Mucosa of rectum (tissue), 2 donors: ENCODE data around the gene KICS2.

Experiments
- H3K27ac ChIP-seq, 2 donors: one replicate each; pipeline ENCODE4 v1.7.0; 2013; ENCODE audit warnings: inconsistent platforms in 2 of 2, low read depth in 2 of 2, low read length in 2 of 2
- H3K27me3 ChIP-seq, 2 donors: one replicate each; pipeline ENCODE4 v1.7.0; 2013; ENCODE audit warnings: low read length in 2 of 2; ENCODE audit not compliant: control insufficient read depth in 2 of 2, insufficient read depth in 2 of 2
- H3K36me3 ChIP-seq, 2 donors: one replicate each; pipeline ENCODE4 v1.7.0; 2013; ENCODE audit warnings: low read length in 2 of 2; ENCODE audit not compliant: control insufficient read depth in 2 of 2, insufficient read depth in 2 of 2
- H3K4me1 ChIP-seq, 2 donors: one replicate each; pipeline ENCODE4 v1.7.0; 2013; ENCODE audit warnings: low read length in 2 of 2, mild to moderate bottlenecking in 1 of 2; ENCODE audit not compliant: control insufficient read depth in 2 of 2, insufficient read depth in 2 of 2
- H3K4me3 ChIP-seq, 2 donors: one replicate each; pipeline ENCODE4 v1.7.0; 2013; ENCODE audit warnings: low read length in 2 of 2
- H3K9ac ChIP-seq, 2 donors: one replicate each; pipeline ENCODE4 v1.7.0; 2013; ENCODE audit warnings: low read length in 2 of 2, low read depth in 1 of 2, mild to moderate bottlenecking in 1 of 2
- H3K9me3 ChIP-seq, 2 donors: one replicate each; pipeline ENCODE4 v1.7.0; 2013; ENCODE audit warnings: low read length in 2 of 2; ENCODE audit not compliant: control insufficient read depth in 2 of 2
- donor health status: healthy.
- donor health status: Normal muscosa, but diverticular disease.

Gene KICS2

GRCh38 chr12:64194333-64195149, 27.6 kb downstream of the KICS2 start:
- Histone ChIP-seq H3K9ac (no peak overlapping the region), H3K9me3 (no peaks in the 10 kb centered on the region), H3K36me3 (peaks cover 5 to 8% of the 10 kb centered on the region in 2 donors), H3K4me3 (no peak overlapping the region), H3K27ac (no peak overlapping the region), H3K4me1 (no peaks in the 10 kb centered on the region), H3K27me3 (no peaks in the 10 kb centered on the region)

GRCh38 chr12:64193931-64194330, 28.2 kb downstream of the KICS2 start:
- Histone ChIP-seq H3K4me3 (no peak overlapping the region), H3K9me3 (no peaks in the 10 kb centered on the region), H3K4me1 (no peaks in the 10 kb centered on the region), H3K27me3 (no peaks in the 10 kb centered on the region), H3K27ac (no peak overlapping the region), H3K9ac (no peak overlapping the region), H3K36me3 (peaks cover 5 to 8% of the 10 kb centered on the region in 2 donors)

- Histone ChIP-seq H3K4me3 (no peak overlapping the region), H3K9me3 (no peaks in the 10 kb centered on the region), H3K27ac (no peak overlapping the region)
Measured at GRCh38 chr12:64192644-64193444, 29.3 kb downstream of the KICS2 start.

GRCh38 chr12:64190140-64190539, 32.0 kb downstream of the KICS2 start:
- Histone ChIP-seq H3K9ac (no peak overlapping the region), H3K9me3 (no peaks in the 10 kb centered on the region), H3K27ac (no peak overlapping the region), H3K27me3 (no peaks in the 10 kb centered on the region), H3K4me3 (no peak overlapping the region), H3K4me1 (no peaks in the 10 kb centered on the region), H3K36me3 (peaks cover 5 to 7% of the 10 kb centered on the region in 2 donors)

More at GRCh38 chr12:64192644-64193444, 29.3 kb downstream of the KICS2 start:
- no peak overlapping the region for H3K9ac ChIP-seq
- peaks cover 5 to 8% of the 10 kb centered on the region in 2 donors for H3K36me3 ChIP-seq
- no peaks in the 10 kb centered on the region for H3K27me3 ChIP-seq
- no peaks in the 10 kb centered on the region for H3K4me1 ChIP-seq

GRCh38 chr12:64189530-64189929, 32.6 kb downstream of the KICS2 start:
- H3K27me3 ChIP-seq, result no peaks in the 10 kb centered on the region
- H3K9me3 ChIP-seq, result no peaks in the 10 kb centered on the region
- H3K4me3 ChIP-seq, result no peak overlapping the region
- no peaks in the 10 kb centered on the region for H3K4me1 ChIP-seq
- no peak overlapping the region for H3K9ac ChIP-seq
- H3K27ac ChIP-seq, result no peak overlapping the region
- H3K36me3 ChIP-seq, result peaks cover 5% of the 10 kb centered on the region in 2 donors

GRCh38 chr12:64187794-64188193, 34.3 kb downstream of the KICS2 start:
- Histone ChIP-seq H3K36me3 (peaks cover 0 to under 1% of the 10 kb centered on the region in 2 donors), H3K9me3 (no peaks in the 10 kb centered on the region), H3K27ac (no peak overlapping the region)

GRCh38 chr12:64187370-64187769, 34.7 kb downstream of the KICS2 start:
- no peaks in the 10 kb centered on the region for H3K36me3 ChIP-seq
- no peaks in the 10 kb centered on the region for H3K4me1 ChIP-seq
- no peak overlapping the region for H3K27ac ChIP-seq
- H3K9me3 ChIP-seq, result no peaks in the 10 kb centered on the region
- H3K9ac ChIP-seq, result no peak overlapping the region
- no peak overlapping the region for H3K4me3 ChIP-seq
- no peaks in the 10 kb centered on the region for H3K27me3 ChIP-seq

More at GRCh38 chr12:64187794-64188193, 34.3 kb downstream of the KICS2 start:
- no peak overlapping the region for H3K4me3 ChIP-seq
- no peak overlapping the region for H3K9ac ChIP-seq
- H3K27me3 ChIP-seq, result no peaks in the 10 kb centered on the region
- H3K4me1 ChIP-seq, result no peaks in the 10 kb centered on the region

GRCh38 chr12:64186789-64187188, 35.3 kb downstream of the KICS2 start:
- Histone ChIP-seq H3K36me3 (no peaks in the 10 kb centered on the region), H3K4me1 (no peaks in the 10 kb centered on the region), H3K27me3 (no peaks in the 10 kb centered on the region), H3K4me3 (no peak overlapping the region), H3K9ac (no peak overlapping the region), H3K9me3 (no peaks in the 10 kb centered on the region), H3K27ac (no peak overlapping the region)

- Histone ChIP-seq H3K27me3 (no peaks in the 10 kb centered on the region), H3K9ac (no peak overlapping the region), H3K4me3 (no peak overlapping the region), H3K36me3 (no peaks in the 10 kb centered on the region), H3K27ac (no peak overlapping the region), H3K4me1 (no peaks in the 10 kb centered on the region), H3K9me3 (no peaks in the 10 kb centered on the region)
Measured at GRCh38 chr12:64184216-64184615, 37.9 kb downstream of the KICS2 start.
